Measurements from ENCODE around the gene LIMA1. TPM values are rescaled to one million over a fixed set of nuclear protein-coding genes. Genes with fewer than 3 reads are reported as not detected.

LIMA1 gene
- total and polyA plus RNA-seq, 2 donors = 46.9 to 120 TPM

GRCh38 chr12:50246873-50247612, 36.3 kb downstream of the LIMA1 start:
- no peaks in the 10 kb centered on the region for H3K9me3 ChIP-seq (ENCODE audit: control insufficient read depth in 2 of 2, insufficient read depth in 1 of 2, low read length in 1 of 2)
- peak overlapping the region; percentile 36 to 71 for H3K27ac ChIP-seq (ENCODE audit: low read depth in 1 of 2, low read length in 1 of 2)
- no peak for DNase-seq (ENCODE audit: low read depth in 6 of 9, low spot score in 9 of 9)
- no peak overlapping the region for H3K4me3 ChIP-seq (ENCODE audit: low read length in 2 of 2)
- WGBS = 93% methylated on average over 3 of the region's 3 CpGs
- H3K4me1 ChIP-seq (ENCODE audit: control insufficient read depth in 2 of 2, insufficient read depth in 2 of 2, low read length in 2 of 2) = peaks cover 0 to 3% of the 10 kb centered on the region in 2 donors
- no peaks in the 10 kb centered on the region for H3K27me3 ChIP-seq (ENCODE audit: control insufficient read depth in 2 of 2, insufficient read depth in 1 of 2, low read length in 1 of 2)
- H3K36me3 ChIP-seq (ENCODE audit: control insufficient read depth in 2 of 2, insufficient read depth in 2 of 2, low read length in 1 of 2) = no peaks in the 10 kb centered on the region

GRCh38 chr12:50246197-50246865, 37.0 kb downstream of the LIMA1 start:
- Histone ChIP-seq H3K4me3 (ENCODE audit: low read length in 2 of 2) (no peak overlapping the region), H3K4me1 (ENCODE audit: control insufficient read depth in 2 of 2, insufficient read depth in 2 of 2, low read length in 2 of 2) (peaks cover 0 to 3% of the 10 kb centered on the region in 2 donors), H3K27me3 (ENCODE audit: control insufficient read depth in 2 of 2, insufficient read depth in 1 of 2, low read length in 1 of 2) (no peaks in the 10 kb centered on the region), H3K36me3 (ENCODE audit: control insufficient read depth in 2 of 2, insufficient read depth in 2 of 2, low read length in 1 of 2) (no peaks in the 10 kb centered on the region), H3K9me3 (ENCODE audit: control insufficient read depth in 2 of 2, insufficient read depth in 1 of 2, low read length in 1 of 2) (no peaks in the 10 kb centered on the region), H3K27ac (ENCODE audit: low read depth in 1 of 2, low read length in 1 of 2) (peak overlapping the region; percentile 70 to 71)
- DNase-seq (ENCODE audit: low read depth in 6 of 9, low spot score in 9 of 9) = no peak
- 85% methylated on average over 7 of the region's 7 CpGs for WGBS

GRCh38 chr12:50243507-50243906, 39.8 kb downstream of the LIMA1 start:
- H3K9me3 ChIP-seq (ENCODE audit: control insufficient read depth in 2 of 2, insufficient read depth in 1 of 2, low read length in 1 of 2) = no peaks in the 10 kb centered on the region
- WGBS = 87% methylated on average over 1 of the region's 1 CpG
- DNase-seq (ENCODE audit: low read depth in 6 of 9, low spot score in 9 of 9) = no peak
- peaks cover 0 to 3% of the 10 kb centered on the region in 2 donors for H3K4me1 ChIP-seq (ENCODE audit: control insufficient read depth in 2 of 2, insufficient read depth in 2 of 2, low read length in 2 of 2)
- no peaks in the 10 kb centered on the region for H3K27me3 ChIP-seq (ENCODE audit: control insufficient read depth in 2 of 2, insufficient read depth in 1 of 2, low read length in 1 of 2)
- no peaks in the 10 kb centered on the region for H3K36me3 ChIP-seq (ENCODE audit: control insufficient read depth in 2 of 2, insufficient read depth in 2 of 2, low read length in 1 of 2)
- no peak overlapping the region for H3K4me3 ChIP-seq (ENCODE audit: low read length in 2 of 2)
- H3K27ac ChIP-seq (ENCODE audit: low read depth in 1 of 2, low read length in 1 of 2) = no peak overlapping the region

- no peaks in the 10 kb centered on the region for H3K36me3 ChIP-seq (ENCODE audit: control insufficient read depth in 2 of 2, insufficient read depth in 2 of 2, low read length in 1 of 2)
- DNase-seq (ENCODE audit: low read depth in 6 of 9, low spot score in 9 of 9) = no peak
- H3K4me3 ChIP-seq (ENCODE audit: low read length in 2 of 2) = no peak overlapping the region
- peaks cover 0 to 3% of the 10 kb centered on the region in 2 donors for H3K4me1 ChIP-seq (ENCODE audit: control insufficient read depth in 2 of 2, insufficient read depth in 2 of 2, low read length in 2 of 2)
- H3K27ac ChIP-seq (ENCODE audit: low read depth in 1 of 2, low read length in 1 of 2) = peak overlapping the region; percentile 15 to 65
- no peaks in the 10 kb centered on the region for H3K9me3 ChIP-seq (ENCODE audit: control insufficient read depth in 2 of 2, insufficient read depth in 1 of 2, low read length in 1 of 2)
- 44% methylated on average over 1 of the region's 1 CpG for WGBS
- H3K27me3 ChIP-seq (ENCODE audit: control insufficient read depth in 2 of 2, insufficient read depth in 1 of 2, low read length in 1 of 2) = no peaks in the 10 kb centered on the region
Observed at GRCh38 chr12:50242751-50243191, 40.5 kb downstream of the LIMA1 start.

GRCh38 chr12:50241178-50241577, 42.1 kb downstream of the LIMA1 start:
- WGBS = 99% methylated on average over 1 of the region's 1 CpG
- Histone ChIP-seq H3K9me3 (ENCODE audit: control insufficient read depth in 2 of 2, insufficient read depth in 1 of 2, low read length in 1 of 2) (no peaks in the 10 kb centered on the region), H3K4me3 (ENCODE audit: low read length in 2 of 2) (no peak overlapping the region), H3K27ac (ENCODE audit: low read depth in 1 of 2, low read length in 1 of 2) (peak overlapping the region in 1 of 2 donors; percentile 30), H3K36me3 (ENCODE audit: control insufficient read depth in 2 of 2, insufficient read depth in 2 of 2, low read length in 1 of 2) (no peaks in the 10 kb centered on the region), H3K4me1 (ENCODE audit: control insufficient read depth in 2 of 2, insufficient read depth in 2 of 2, low read length in 2 of 2) (peaks cover 0 to 3% of the 10 kb centered on the region in 2 donors), H3K27me3 (ENCODE audit: control insufficient read depth in 2 of 2, insufficient read depth in 1 of 2, low read length in 1 of 2) (no peaks in the 10 kb centered on the region)
- DNase-seq (ENCODE audit: low read depth in 6 of 9, low spot score in 9 of 9) = no peak

- Histone ChIP-seq H3K27me3 (ENCODE audit: control insufficient read depth in 2 of 2, insufficient read depth in 1 of 2, low read length in 1 of 2) (no peaks in the 10 kb centered on the region), H3K4me1 (ENCODE audit: control insufficient read depth in 2 of 2, insufficient read depth in 2 of 2, low read length in 2 of 2) (peaks cover 0 to 3% of the 10 kb centered on the region in 2 donors), H3K4me3 (ENCODE audit: low read length in 2 of 2) (no peak overlapping the region)
Observed at GRCh38 chr12:50240792-50241114, 42.6 kb downstream of the LIMA1 start.

GRCh38 chr12:50240096-50240791, 43.1 kb downstream of the LIMA1 start:
- no peaks in the 10 kb centered on the region for H3K27me3 ChIP-seq (ENCODE audit: control insufficient read depth in 2 of 2, insufficient read depth in 1 of 2, low read length in 1 of 2)
- no peaks in the 10 kb centered on the region for H3K9me3 ChIP-seq (ENCODE audit: control insufficient read depth in 2 of 2, insufficient read depth in 1 of 2, low read length in 1 of 2)
- H3K27ac ChIP-seq (ENCODE audit: low read depth in 1 of 2, low read length in 1 of 2) = peak overlapping the region in 1 of 2 donors; percentile 46
- H3K36me3 ChIP-seq (ENCODE audit: control insufficient read depth in 2 of 2, insufficient read depth in 2 of 2, low read length in 1 of 2) = no peaks in the 10 kb centered on the region
- DNase-seq (ENCODE audit: low read depth in 6 of 9, low spot score in 9 of 9) = no peak
- H3K4me3 ChIP-seq (ENCODE audit: low read length in 2 of 2) = no peak overlapping the region
- H3K4me1 ChIP-seq (ENCODE audit: control insufficient read depth in 2 of 2, insufficient read depth in 2 of 2, low read length in 2 of 2) = peaks cover 0 to 3% of the 10 kb centered on the region in 2 donors
- 97% methylated on average over 7 of the region's 7 CpGs for WGBS

More at GRCh38 chr12:50240792-50241114, 42.6 kb downstream of the LIMA1 start:
- Histone ChIP-seq H3K27ac (ENCODE audit: low read depth in 1 of 2, low read length in 1 of 2) (peak overlapping the region in 1 of 2 donors; percentile 46), H3K36me3 (ENCODE audit: control insufficient read depth in 2 of 2, insufficient read depth in 2 of 2, low read length in 1 of 2) (no peaks in the 10 kb centered on the region), H3K9me3 (ENCODE audit: control insufficient read depth in 2 of 2, insufficient read depth in 1 of 2, low read length in 1 of 2) (no peaks in the 10 kb centered on the region)
- no peak for DNase-seq (ENCODE audit: low read depth in 6 of 9, low spot score in 9 of 9)
- 88% methylated on average over 1 of the region's 1 CpG for WGBS

GRCh38 chr12:50239355-50239891, 43.9 kb downstream of the LIMA1 start:
- Histone ChIP-seq H3K27ac (ENCODE audit: low read depth in 1 of 2, low read length in 1 of 2) (no peak overlapping the region), H3K9me3 (ENCODE audit: control insufficient read depth in 2 of 2, insufficient read depth in 1 of 2, low read length in 1 of 2) (no peaks in the 10 kb centered on the region), H3K4me3 (ENCODE audit: low read length in 2 of 2) (no peak overlapping the region), H3K36me3 (ENCODE audit: control insufficient read depth in 2 of 2, insufficient read depth in 2 of 2, low read length in 1 of 2) (no peaks in the 10 kb centered on the region), H3K4me1 (ENCODE audit: control insufficient read depth in 2 of 2, insufficient read depth in 2 of 2, low read length in 2 of 2) (peaks cover 0 to 3% of the 10 kb centered on the region in 2 donors), H3K27me3 (ENCODE audit: control insufficient read depth in 2 of 2, insufficient read depth in 1 of 2, low read length in 1 of 2) (no peaks in the 10 kb centered on the region)
- DNase-seq (ENCODE audit: low read depth in 6 of 9, low spot score in 9 of 9) = no peak
- 82% methylated on average over 10 of the region's 10 CpGs for WGBS

GRCh38 chr12:50234347-50234746, 49.0 kb downstream of the LIMA1 start:
- WGBS = 84% methylated on average over 3 of the region's 3 CpGs
- H3K9me3 ChIP-seq (ENCODE audit: control insufficient read depth in 2 of 2, insufficient read depth in 1 of 2, low read length in 1 of 2) = no peaks in the 10 kb centered on the region
- H3K36me3 ChIP-seq (ENCODE audit: control insufficient read depth in 2 of 2, insufficient read depth in 2 of 2, low read length in 1 of 2) = no peaks in the 10 kb centered on the region
- H3K27me3 ChIP-seq (ENCODE audit: control insufficient read depth in 2 of 2, insufficient read depth in 1 of 2, low read length in 1 of 2) = no peaks in the 10 kb centered on the region
- H3K4me1 ChIP-seq (ENCODE audit: control insufficient read depth in 2 of 2, insufficient read depth in 2 of 2, low read length in 2 of 2) = no peaks in the 10 kb centered on the region
- no peak overlapping the region for H3K27ac ChIP-seq (ENCODE audit: low read depth in 1 of 2, low read length in 1 of 2)
- H3K4me3 ChIP-seq (ENCODE audit: low read length in 2 of 2) = no peak overlapping the region
- DNase-seq (ENCODE audit: low read depth in 6 of 9, low spot score in 9 of 9) = no peak

All from thymus (tissue), 11 donors.